ENCODE measurements around the gene ZNF827.

The ZNF827 gene

DNA sequence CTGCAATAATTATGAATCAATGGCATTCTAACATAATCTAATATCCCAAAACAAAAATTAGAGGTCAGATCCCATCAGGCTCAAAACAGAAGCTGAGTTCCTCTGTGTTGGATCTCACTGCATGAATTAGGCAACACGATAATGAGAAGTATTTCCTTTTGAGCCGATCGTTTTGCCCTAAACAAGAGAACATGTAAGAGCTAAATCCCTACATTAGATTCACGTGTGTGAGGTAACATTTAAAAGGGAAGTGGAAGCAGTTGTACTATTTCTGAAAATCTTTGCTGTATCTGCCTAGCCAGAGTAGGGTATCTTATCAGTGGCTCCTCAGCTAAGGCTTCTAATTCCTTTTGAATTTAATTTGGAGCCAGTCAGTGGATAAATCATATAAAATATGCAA is 143.1 kb downstream of the ZNF827 start:
- no peak overlapping the region for H2BK12ac ChIP-seq (ENCODE audit: low read length in 2 of 2)
- H3K18ac ChIP-seq (ENCODE audit: low read depth in 1 of 2, low read length in 2 of 2) = no peak overlapping the region
- H3K27me3 ChIP-seq (ENCODE audit: control insufficient read depth in 1 of 2, insufficient read depth in 1 of 2, low read length in 2 of 2) = no peaks in the 10 kb centered on the region
- no peak overlapping the region for H3K4me2 ChIP-seq (ENCODE audit: low read length, poor library complexity, severe bottlenecking)
- no peak overlapping the region for H2AFZ ChIP-seq (ENCODE audit: low read depth, low read length)
- no peak overlapping the region for H2BK15ac ChIP-seq (ENCODE audit: low read depth, poor library complexity, severe bottlenecking)
- H4K8ac ChIP-seq (ENCODE audit: low read length) = no peak overlapping the region
- H3K4me1 ChIP-seq (ENCODE audit: control insufficient read depth, insufficient read depth, low read depth, low read length) = peaks cover 3% of the 10 kb centered on the region
- no peak overlapping the region for H3K14ac ChIP-seq (ENCODE audit: low read length in 2 of 2)
- H3K27ac ChIP-seq (ENCODE audit: low read length, poor library complexity, severe bottlenecking) = no peak overlapping the region
- H2AK5ac ChIP-seq (ENCODE audit: low read length, severe bottlenecking) = no peak overlapping the region
- H2BK120ac ChIP-seq (ENCODE audit: low read depth, low read length) = no peak overlapping the region
- no peak overlapping the region for H3K9ac ChIP-seq (ENCODE audit: low read length)
- H3K4ac ChIP-seq (ENCODE audit: low read depth in 1 of 2, low read length in 2 of 2) = no peak overlapping the region
- H4K91ac ChIP-seq (ENCODE audit: low read length) = no peak overlapping the region
- no peak for DNase-seq
- no peaks in the 10 kb centered on the region for H3K9me3 ChIP-seq (ENCODE audit: control insufficient read depth, low read length)
- peaks cover 8% of the 10 kb centered on the region for H3K79me1 ChIP-seq (replicated peaks; ENCODE audit: low read length, poor library complexity, severe bottlenecking)
- H3K4me3 ChIP-seq (ENCODE audit: insufficient read depth in 1 of 2, low read depth in 1 of 2, low read length in 2 of 2) = no peak overlapping the region
- H2BK5ac ChIP-seq (ENCODE audit: low read depth, low read length, poor library complexity, severe bottlenecking) = no peak overlapping the region
- no peak overlapping the region for H3K23ac ChIP-seq (ENCODE audit: low read length in 2 of 2)
- 98% methylated on average over 4 of the region's 4 CpGs for WGBS
- H3K36me3 ChIP-seq (ENCODE audit: control insufficient read depth in 1 of 2, insufficient read depth in 2 of 2, low read depth in 1 of 2, low read length in 2 of 2) = peaks cover 0 to 4% of the 10 kb centered on the region in 2 experiments

- peaks cover 8% of the 10 kb centered on the region for H3K79me1 ChIP-seq (replicated peaks; ENCODE audit: low read length, poor library complexity, severe bottlenecking)
- H3K9ac ChIP-seq (ENCODE audit: low read length) = no peak overlapping the region
- H2BK120ac ChIP-seq (ENCODE audit: low read depth, low read length) = no peak overlapping the region
- H3K14ac ChIP-seq (ENCODE audit: low read length in 2 of 2) = no peak overlapping the region
- H3K18ac ChIP-seq (ENCODE audit: low read depth in 1 of 2, low read length in 2 of 2) = no peak overlapping the region
- no peak overlapping the region for H4K8ac ChIP-seq (ENCODE audit: low read length)
- H3K27me3 ChIP-seq (ENCODE audit: control insufficient read depth in 1 of 2, insufficient read depth in 1 of 2, low read length in 2 of 2) = no peaks in the 10 kb centered on the region
- H3K4ac ChIP-seq (ENCODE audit: low read depth in 1 of 2, low read length in 2 of 2) = no peak overlapping the region
- no peak for DNase-seq
- no peak overlapping the region for H2AK5ac ChIP-seq (ENCODE audit: low read length, severe bottlenecking)
- no peak overlapping the region for H2BK15ac ChIP-seq (ENCODE audit: low read depth, poor library complexity, severe bottlenecking)
- no peaks in the 10 kb centered on the region for H3K4me1 ChIP-seq (ENCODE audit: control insufficient read depth, insufficient read depth, low read depth, low read length)
- no peak overlapping the region for H3K4me2 ChIP-seq (ENCODE audit: low read length, poor library complexity, severe bottlenecking)
- H3K9me3 ChIP-seq (ENCODE audit: control insufficient read depth, low read length) = no peaks in the 10 kb centered on the region
- no peak overlapping the region for H3K27ac ChIP-seq (ENCODE audit: low read length, poor library complexity, severe bottlenecking)
- no peak overlapping the region for H3K23ac ChIP-seq (ENCODE audit: low read length in 2 of 2)
- no peak overlapping the region for H2AFZ ChIP-seq (ENCODE audit: low read depth, low read length)
- no peak overlapping the region for H3K4me3 ChIP-seq (ENCODE audit: insufficient read depth in 1 of 2, low read depth in 1 of 2, low read length in 2 of 2)
- no peak overlapping the region for H4K91ac ChIP-seq (ENCODE audit: low read length)
- H3K36me3 ChIP-seq (ENCODE audit: control insufficient read depth in 1 of 2, insufficient read depth in 2 of 2, low read depth in 1 of 2, low read length in 2 of 2) = peaks cover 0 to 4% of the 10 kb centered on the region in 2 experiments
- 100% methylated on average over 3 of the region's 5 CpGs for WGBS
- no peak overlapping the region for H2BK5ac ChIP-seq (ENCODE audit: low read depth, low read length, poor library complexity, severe bottlenecking)
- H2BK12ac ChIP-seq (ENCODE audit: low read length in 2 of 2) = no peak overlapping the region
Observed at GRCh38 chr4:145792429-145792828, 146.2 kb downstream of the ZNF827 start.

DNA sequence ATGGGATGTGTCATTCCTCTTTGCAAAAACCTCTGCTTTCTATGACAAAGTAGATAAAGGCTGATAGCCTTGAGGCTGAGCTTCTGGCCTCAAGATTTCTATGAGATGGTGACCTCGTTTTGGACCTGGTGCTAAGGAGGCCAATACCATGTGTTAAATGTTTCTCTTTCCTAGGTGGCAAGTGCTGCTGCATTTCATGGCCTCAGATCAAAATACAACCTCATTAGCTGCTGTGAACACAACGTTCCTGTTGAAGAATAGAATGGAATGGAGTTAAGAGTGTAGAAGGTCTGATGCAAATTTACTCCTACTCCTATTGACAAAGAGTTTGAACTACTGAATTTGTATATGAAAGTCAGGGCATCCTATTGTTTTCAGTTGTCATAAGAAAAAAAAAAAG is 146.6 kb downstream of the ZNF827 start:
- no peaks in the 10 kb centered on the region for H3K4me1 ChIP-seq (ENCODE audit: control insufficient read depth, insufficient read depth, low read depth, low read length)
- no peak overlapping the region for H3K4me3 ChIP-seq (ENCODE audit: insufficient read depth in 1 of 2, low read depth in 1 of 2, low read length in 2 of 2)
- H3K18ac ChIP-seq (ENCODE audit: low read depth in 1 of 2, low read length in 2 of 2) = no peak overlapping the region
- H2BK12ac ChIP-seq (ENCODE audit: low read length in 2 of 2) = no peak overlapping the region
- DNase-seq = no peak
- H2BK5ac ChIP-seq (ENCODE audit: low read depth, low read length, poor library complexity, severe bottlenecking) = no peak overlapping the region
- H3K4me2 ChIP-seq (ENCODE audit: low read length, poor library complexity, severe bottlenecking) = no peak overlapping the region
- H3K79me1 ChIP-seq (replicated peaks; ENCODE audit: low read length, poor library complexity, severe bottlenecking) = peaks cover 8% of the 10 kb centered on the region
- H3K27ac ChIP-seq (ENCODE audit: low read length, poor library complexity, severe bottlenecking) = no peak overlapping the region
- WGBS = 50% methylated on average over 2 of the region's 2 CpGs
- H3K36me3 ChIP-seq (ENCODE audit: control insufficient read depth in 1 of 2, insufficient read depth in 2 of 2, low read depth in 1 of 2, low read length in 2 of 2) = peaks cover 0 to 4% of the 10 kb centered on the region in 2 experiments
- no peak overlapping the region for H3K9ac ChIP-seq (ENCODE audit: low read length)
- no peaks in the 10 kb centered on the region for H3K27me3 ChIP-seq (ENCODE audit: control insufficient read depth in 1 of 2, insufficient read depth in 1 of 2, low read length in 2 of 2)
- H3K9me3 ChIP-seq (ENCODE audit: control insufficient read depth, low read length) = no peaks in the 10 kb centered on the region
- H2AFZ ChIP-seq (ENCODE audit: low read depth, low read length) = no peak overlapping the region
- no peak overlapping the region for H3K4ac ChIP-seq (ENCODE audit: low read depth in 1 of 2, low read length in 2 of 2)
- H2AK5ac ChIP-seq (ENCODE audit: low read length, severe bottlenecking) = no peak overlapping the region
- no peak overlapping the region for H4K91ac ChIP-seq (ENCODE audit: low read length)
- H2BK120ac ChIP-seq (ENCODE audit: low read depth, low read length) = no peak overlapping the region
- H3K14ac ChIP-seq (ENCODE audit: low read length in 2 of 2) = no peak overlapping the region
- H3K23ac ChIP-seq (ENCODE audit: low read length in 2 of 2) = no peak overlapping the region
- H2BK15ac ChIP-seq (ENCODE audit: low read depth, poor library complexity, severe bottlenecking) = no peak overlapping the region
- no peak overlapping the region for H4K8ac ChIP-seq (ENCODE audit: low read length)

DNA sequence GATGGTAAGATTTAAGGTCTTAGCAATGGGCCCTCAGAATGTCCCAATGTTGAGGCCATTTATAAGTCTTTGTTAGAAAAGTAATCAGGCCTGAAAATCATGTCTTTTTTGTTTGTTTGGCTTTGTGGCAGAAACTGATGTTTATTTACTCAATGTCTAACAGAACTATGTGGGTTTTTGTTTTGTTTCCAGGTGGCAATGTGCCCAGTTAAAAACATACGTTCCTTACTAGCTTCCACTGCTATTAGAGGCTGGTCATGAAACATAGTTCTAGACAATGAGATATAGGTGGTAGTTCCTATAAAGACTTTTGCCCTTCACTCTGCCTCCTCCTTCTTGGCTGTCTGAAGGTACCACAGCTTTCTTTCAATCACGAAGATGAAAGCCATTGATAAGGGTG is 149.9 kb downstream of the ZNF827 start:
- H3K27ac ChIP-seq (ENCODE audit: low read length, poor library complexity, severe bottlenecking) = no peak overlapping the region
- H3K18ac ChIP-seq (ENCODE audit: low read depth in 1 of 2, low read length in 2 of 2) = no peak overlapping the region
- no peak overlapping the region for H2BK120ac ChIP-seq (ENCODE audit: low read depth, low read length)
- no peak overlapping the region for H3K4me2 ChIP-seq (ENCODE audit: low read length, poor library complexity, severe bottlenecking)
- no peak overlapping the region for H3K4me3 ChIP-seq (ENCODE audit: insufficient read depth in 1 of 2, low read depth in 1 of 2, low read length in 2 of 2)
- no peak for DNase-seq
- no peak overlapping the region for H2BK5ac ChIP-seq (ENCODE audit: low read depth, low read length, poor library complexity, severe bottlenecking)
- H2BK15ac ChIP-seq (ENCODE audit: low read depth, poor library complexity, severe bottlenecking) = no peak overlapping the region
- no peaks in the 10 kb centered on the region for H3K27me3 ChIP-seq (ENCODE audit: control insufficient read depth in 1 of 2, insufficient read depth in 1 of 2, low read length in 2 of 2)
- no peak overlapping the region for H4K8ac ChIP-seq (ENCODE audit: low read length)
- H3K14ac ChIP-seq (ENCODE audit: low read length in 2 of 2) = no peak overlapping the region
- no peaks in the 10 kb centered on the region for H3K36me3 ChIP-seq (ENCODE audit: control insufficient read depth in 1 of 2, insufficient read depth in 2 of 2, low read depth in 1 of 2, low read length in 2 of 2)
- no peak overlapping the region for H2BK12ac ChIP-seq (ENCODE audit: low read length in 2 of 2)
- H3K23ac ChIP-seq (ENCODE audit: low read length in 2 of 2) = no peak overlapping the region
- no peak overlapping the region for H2AK5ac ChIP-seq (ENCODE audit: low read length, severe bottlenecking)
- no peak overlapping the region for H3K4ac ChIP-seq (ENCODE audit: low read depth in 1 of 2, low read length in 2 of 2)
- no CpG with 5 or more reads among the region's 2 CpGs for WGBS
- H3K9ac ChIP-seq (ENCODE audit: low read length) = no peak overlapping the region
- no peaks in the 10 kb centered on the region for H3K4me1 ChIP-seq (ENCODE audit: control insufficient read depth, insufficient read depth, low read depth, low read length)
- H2AFZ ChIP-seq (ENCODE audit: low read depth, low read length) = no peak overlapping the region
- H4K91ac ChIP-seq (ENCODE audit: low read length) = no peak overlapping the region
- H3K79me1 ChIP-seq (replicated peaks; ENCODE audit: low read length, poor library complexity, severe bottlenecking) = peaks cover 10% of the 10 kb centered on the region
- peaks cover 5% of the 10 kb centered on the region for H3K9me3 ChIP-seq (ENCODE audit: control insufficient read depth, low read length)
